Spleen (tissue), 11 donors: Measurements from ENCODE around the gene ITPK1. TPM values are rescaled to one million over a fixed set of nuclear protein-coding genes. Genes with fewer than 3 reads are reported as not detected.
A peak's percentile ranks its signal among the peaks of the same experiment; 100 is the strongest.
"Not testable (repeated sequence)": the region's sequence is repeated elsewhere in the genome, so short reads cannot be mapped to it uniquely, and the experiment has no call there.

Experiments
- DNase-seq: peaks from one replicate; pipeline ENCODE4 v3.0.0-alpha.2; 2020
- H3K27ac ChIP-seq, 8 donors: fragments of 200-600 bp; sonication (generic) in 7 of 8; 1 replicate in 4 of 8; 2 replicates in 4 of 8; pipeline versions ENCODE4 v1.5.0 to v1.8.0; 2016 to 2021; ENCODE audit warnings: inconsistent platforms in 4 of 8, mild to moderate bottlenecking in 4 of 8, moderate library complexity in 1 of 8
- H3K27me3 ChIP-seq, 7 donors: fragments of 200-600 bp; sonication (generic) in 6 of 7; replicated peaks in 1 of 7; 1 replicate in 4 of 7; 2 replicates in 3 of 7; pipeline versions ENCODE4 v1.5.0 to v1.8.0; 2016 to 2021; ENCODE audit warnings: inconsistent platforms in 3 of 7, mild to moderate bottlenecking in 1 of 7
- H3K36me3 ChIP-seq, 6 donors: fragments of 200-600 bp; sonication (generic) in 5 of 6; 1 replicate in 4 of 6; 2 replicates in 2 of 6; pipeline versions ENCODE4 v1.5.0 to v1.8.0; 2016 to 2021; ENCODE audit warnings: inconsistent platforms in 2 of 6
- H3K4me1 ChIP-seq, 6 donors: fragments of 200-600 bp; sonication (generic) in 5 of 6; 1 replicate in 3 of 6; 2 replicates in 3 of 6; pipeline versions ENCODE4 v1.5.0 to v1.8.0; 2016 to 2021; ENCODE audit warnings: inconsistent platforms in 3 of 6
- H3K4me3 ChIP-seq, 8 donors: fragments of 200-600 bp; sonication (generic) in 7 of 8; 1 replicate in 4 of 8; 2 replicates in 4 of 8; pipeline versions ENCODE4 v1.5.0 to v1.8.0; 2016 to 2021; ENCODE audit warnings: inconsistent platforms in 4 of 8, mild to moderate bottlenecking in 4 of 8, moderate library complexity in 2 of 8
- H3K9me3 ChIP-seq, 8 donors: fragments of 200-600 bp; sonication (generic) in 7 of 8; 1 replicate in 4 of 8; 2 replicates in 4 of 8; pipeline versions ENCODE4 v1.5.0 to v1.8.0; 2016 to 2021; ENCODE audit warnings: inconsistent platforms in 4 of 8
- CTCF ChIP-seq, 11 experiments: fragments of 200-600 bp in 7 of 11; fragments of 450-650 bp in 4 of 11; sonication (generic) in 4 of 11; IDR thresholded peaks in 8 of 11; conservative IDR thresholded peaks in 3 of 11; 1 replicate in 7 of 11; 2 replicates in 4 of 11; pipeline versions ENCODE4 v1.4.0 to v1.8.0; 2016 to 2021; ENCODE audit warnings: antibody characterized with exemption in 11 of 11, inconsistent platforms in 4 of 11, mild to moderate bottlenecking in 1 of 11
- POLR2A ChIP-seq, 3 donors: fragments of 450-650 bp; IDR thresholded peaks; one replicate each; pipeline ENCODE4 v1.5.1; 2017; ENCODE audit warnings: antibody characterized with exemption in 3 of 3, mild to moderate bottlenecking in 1 of 3
- POLR2AphosphoS5 ChIP-seq, 3 donors: sonication (generic); formaldehyde crosslinking; IDR thresholded peaks; one replicate each; pipeline ENCODE4 v1.5.1; 2017; ENCODE audit warnings: antibody characterized with exemption in 3 of 3
- WGBS, 5 donors: extraction: QIAGEN DNeasy Blood & Tissue Kit in 3 of 5; methylation state at CpG; one replicate each; pipeline versions ENCODE4 v1.1.5 to v1.1.7; 2013 to 2018; 5-methylcytosine and 5-hydroxymethylcytosine counted together
- intact Hi-C: fragments of 100-400 bp; cut with DNase I; formaldehyde crosslinking; loops from one replicate; pipeline ENCODE4 v1.15.0; 2023; ENCODE audit warnings: low total_unique reads
- polyA plus RNA-seq, 3 donors: library from polyadenylated mRNA; stranded (reverse); fragments of 200-250 nt; gene quantifications; one replicate each; pipeline ENCODE4 v1.2.1, GENCODE V29; 2013
- total RNA-seq, 7 donors: library from RNA; depleted of rRNA in 3 of 7; stranded (reverse); fragments of >200 nt in 3 of 7; fragmentation: NEBNext Ultra II Directional in 4 of 7; extraction: Animal tissue kit (Norgen Biotek cat#: 25700) in 4 of 7; gene quantifications; one replicate each; pipeline versions ENCODE4 v1.1.0 to v1.2.1, GENCODE V29; 2016 to 2021
- donor health status: healthy with polysubstance abuse.
- donor health status: DM: no; HTN: no; CAD: no; lungs with moderate emphysema.
- donor health status: DM: no; HTN: no; CAD: no.
- donor health status: Bipolar disorder and iron deficiency.
- donor health status: healthy.
- donor health status: DM: no; HTN: no; CAD: no.
- donor health status: DM: yes; HTN: yes; CAD: no.

ITPK1 gene
- total and polyA plus RNA-seq, 10 donors: 22.9 to 123 (median 68.0) TPM

GRCh38 chr14:93114068-93114710 lies 1.5 kb downstream of the ITPK1 start:
- DNase-seq: peak; percentile 82
- 32 to 43% (median 39%) methylated on average over 16 to 18 of the region's 18 CpGs for WGBS, 5 donors
- intact Hi-C loops: no loop called here
- Histone ChIP-seq H3K36me3 (peaks cover 0 to 6% (median 0%) of the 10 kb centered on the region in 6 donors), H3K4me3 (peak overlapping the region; percentile 72 to 99 (median 85)), H3K4me1 (peaks cover 24 to 71% (median 63%) of the 10 kb centered on the region in 6 donors), H3K27me3 (no peaks in the 10 kb centered on the region), H3K9me3 (no peaks in the 10 kb centered on the region), H3K27ac (peak overlapping the region; percentile 60 to 99 (median 98))
- TF ChIP-seq POLR2A (IDR thresholded peaks at IDR 0.05) (no peak), CTCF (IDR thresholded peaks at IDR 0.05 in 8 of 11, conservative IDR thresholded peaks at IDR 0.05 in 3 of 11) (no peak), POLR2AphosphoS5 (IDR thresholded peaks at IDR 0.05) (no peak)

GRCh38 chr14:93113678-93114067 lies 2.1 kb downstream of the ITPK1 start:
- no peak for TF ChIP-seq POLR2AphosphoS5 (IDR thresholded peaks at IDR 0.05)
- peak overlapping the region; percentile 72 to 99 (median 85) for H3K4me3 ChIP-seq
- WGBS, 5 donors: 63 to 84% (median 80%) methylated on average over 7 to 8 of the region's 8 CpGs
- H3K36me3 ChIP-seq: peaks cover 0 to 6% (median 0%) of the 10 kb centered on the region in 6 donors
- peak; percentile 78 for DNase-seq
- intact Hi-C loops: no loop called here
- H3K9me3 ChIP-seq: no peaks in the 10 kb centered on the region
- H3K27ac ChIP-seq: peak overlapping the region in 7 of 8 donors; percentile 75 to 99 (median 98)
- H3K27me3 ChIP-seq: no peaks in the 10 kb centered on the region
- H3K4me1 ChIP-seq: peaks cover 24 to 76% (median 68%) of the 10 kb centered on the region in 6 donors

GRCh38 chr14:93112891-93113677 lies 2.6 kb downstream of the ITPK1 start:
- TF ChIP-seq POLR2AphosphoS5 (IDR thresholded peaks at IDR 0.05) (no peak), CTCF (IDR thresholded peaks at IDR 0.05 in 8 of 11, conservative IDR thresholded peaks at IDR 0.05 in 3 of 11) (peak; percentile 69 to 94 (median 85)), POLR2A (IDR thresholded peaks at IDR 0.05) (no peak)
- Histone ChIP-seq H3K9me3 (no peaks in the 10 kb centered on the region), H3K27ac (peak overlapping the region; percentile 16 to 99 (median 98)), H3K36me3 (peaks cover 0 to 6% (median 0%) of the 10 kb centered on the region in 6 donors), H3K4me1 (peaks cover 25 to 82% (median 74%) of the 10 kb centered on the region in 6 donors), H3K4me3 (peak overlapping the region in 7 of 8 donors; percentile 72 to 99 (median 87)), H3K27me3 (no peaks in the 10 kb centered on the region)
- intact Hi-C loops: no loop called here
- 29 to 38% (median 31%) methylated on average over 15 of the region's 15 CpGs for WGBS, 5 donors
- peak; percentile 87 for DNase-seq

- H3K27ac ChIP-seq: peak overlapping the region in 3 of 8 donors; percentile 54 to 99 (median 98)
- DNase-seq, H3K4me3 ChIP-seq, H3K9me3 ChIP-seq, H3K27me3 ChIP-seq, intact Hi-C loops, H3K36me3 ChIP-seq: not testable (repeated sequence)
- WGBS, 5 donors: 56 to 84% (median 66%) methylated on average over 8 of the region's 8 CpGs
- H3K4me1 ChIP-seq: peaks cover 27 to 89% (median 85%) of the 10 kb centered on the region in 6 donors
- TF ChIP-seq CTCF (IDR thresholded peaks at IDR 0.05 in 8 of 11, conservative IDR thresholded peaks at IDR 0.05 in 3 of 11): peak in 1 of 11 experiments; percentile 2
These were observed 4.2 kb downstream of the ITPK1 start for GRCh38 chr14:93111541-93111940.
